Activated gamma-delta T cell (primary cell): ENCODE data around the gene ASAP2.

Source experiments
- DNase-seq: peaks from one replicate; lab custom pipeline; 2025; lab: John Stamatoyannopoulos, UW

The ASAP2 gene

DNA sequence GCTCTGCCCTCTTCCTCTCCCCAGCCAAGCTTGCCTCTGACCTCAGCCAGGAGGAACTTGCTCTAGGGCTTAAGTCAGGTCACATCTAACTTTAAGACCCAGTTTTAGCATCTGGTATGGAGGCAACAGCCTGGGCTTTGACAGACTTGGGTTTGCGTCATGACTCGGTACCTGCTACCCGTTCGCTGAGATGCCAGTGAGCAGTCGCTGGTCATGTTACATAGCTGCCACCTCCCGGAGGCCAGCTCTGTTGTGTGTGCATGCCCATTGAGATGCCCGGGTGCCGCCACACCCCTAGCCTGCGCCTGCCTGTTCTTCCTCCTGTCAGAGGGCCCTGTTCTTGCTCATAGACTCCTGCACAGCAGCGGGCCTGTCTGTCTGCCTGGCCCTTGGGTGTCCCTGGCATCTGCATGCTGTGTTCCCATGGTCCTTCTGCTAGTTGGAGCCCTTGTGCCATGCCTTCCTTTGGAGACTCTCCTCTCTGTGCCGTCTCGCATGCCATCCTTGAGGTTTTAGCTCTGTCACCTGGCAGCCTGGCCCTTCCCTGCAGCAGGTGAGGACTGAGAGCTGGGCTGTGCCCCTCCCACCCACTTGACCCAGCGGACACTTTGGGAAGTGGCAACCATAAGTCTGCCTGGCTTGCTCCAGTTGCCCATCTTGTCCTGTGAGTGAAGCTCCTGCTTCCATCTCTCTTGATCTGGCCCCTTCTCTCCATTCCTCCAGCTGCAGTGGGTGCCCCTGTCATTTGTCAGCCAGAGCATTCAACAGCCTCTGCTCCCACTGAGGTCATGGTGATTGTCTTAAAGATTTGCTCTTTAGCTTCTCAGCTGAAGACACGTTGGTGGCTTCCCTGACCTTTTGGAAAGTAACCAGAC lies 24.9 kb downstream of the ASAP2 start:
- DNase-seq = no peak

DNA sequence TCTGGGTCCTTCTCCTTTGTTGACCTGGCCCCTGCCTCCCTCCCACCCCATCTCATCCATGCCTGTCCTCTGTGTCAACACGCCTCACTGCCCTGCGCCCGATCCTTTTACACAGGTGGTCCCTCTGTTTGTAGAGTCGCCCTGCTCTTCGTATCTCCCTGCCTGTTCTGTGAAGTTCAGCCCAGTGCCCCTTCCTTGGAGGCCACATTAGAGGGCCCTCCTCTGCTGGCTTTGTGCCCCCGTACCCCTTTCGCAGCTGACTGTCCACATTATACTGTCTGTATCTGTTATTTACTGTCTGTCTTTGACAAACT lies 25.5 kb downstream of the ASAP2 start:
- DNase-seq = no peak

DNA sequence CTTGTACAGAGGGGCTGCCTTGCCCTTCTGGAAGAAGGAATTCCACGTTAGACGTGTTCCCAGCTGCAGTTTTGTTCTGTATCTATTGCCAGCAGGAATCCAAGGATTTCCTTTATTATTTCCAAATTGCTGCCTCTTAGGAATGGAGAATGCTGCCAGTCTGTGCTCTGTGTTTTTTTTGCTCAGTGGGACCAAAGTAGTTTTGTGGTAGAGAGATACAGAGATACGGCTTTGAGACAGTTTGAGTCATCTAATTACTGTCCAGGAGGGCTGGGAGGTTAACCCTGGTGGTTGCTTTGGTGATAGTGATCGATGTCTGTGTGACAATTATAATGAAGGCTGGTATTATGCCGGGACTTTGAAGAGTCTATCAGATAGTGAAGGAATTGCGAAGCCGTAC lies 26.3 kb downstream of the ASAP2 start:
- no peak for DNase-seq

DNA sequence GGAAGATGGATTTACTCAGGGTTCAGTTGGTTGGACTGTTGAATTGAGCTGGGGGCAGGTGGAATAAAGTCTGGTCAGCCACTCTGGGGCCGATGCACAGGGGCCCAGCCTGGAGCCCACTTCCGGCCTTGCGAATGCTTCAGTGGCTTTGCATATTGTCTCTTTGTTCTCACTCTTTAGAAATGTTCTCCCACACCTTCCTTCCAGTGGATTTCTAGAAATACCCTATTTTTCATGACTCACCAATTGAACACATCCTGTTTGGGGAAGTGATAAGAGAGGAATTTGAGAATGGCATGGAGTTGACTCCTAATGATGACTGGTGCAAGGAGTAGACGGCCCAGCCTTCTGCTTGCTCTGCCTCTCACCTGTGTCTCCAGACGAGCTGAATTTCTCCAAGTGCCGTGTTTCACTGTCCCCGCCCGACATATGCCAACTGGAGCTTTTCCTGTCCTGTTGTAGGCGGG lies 28.1 kb downstream of the ASAP2 start:
- DNase-seq = no peak

DNA sequence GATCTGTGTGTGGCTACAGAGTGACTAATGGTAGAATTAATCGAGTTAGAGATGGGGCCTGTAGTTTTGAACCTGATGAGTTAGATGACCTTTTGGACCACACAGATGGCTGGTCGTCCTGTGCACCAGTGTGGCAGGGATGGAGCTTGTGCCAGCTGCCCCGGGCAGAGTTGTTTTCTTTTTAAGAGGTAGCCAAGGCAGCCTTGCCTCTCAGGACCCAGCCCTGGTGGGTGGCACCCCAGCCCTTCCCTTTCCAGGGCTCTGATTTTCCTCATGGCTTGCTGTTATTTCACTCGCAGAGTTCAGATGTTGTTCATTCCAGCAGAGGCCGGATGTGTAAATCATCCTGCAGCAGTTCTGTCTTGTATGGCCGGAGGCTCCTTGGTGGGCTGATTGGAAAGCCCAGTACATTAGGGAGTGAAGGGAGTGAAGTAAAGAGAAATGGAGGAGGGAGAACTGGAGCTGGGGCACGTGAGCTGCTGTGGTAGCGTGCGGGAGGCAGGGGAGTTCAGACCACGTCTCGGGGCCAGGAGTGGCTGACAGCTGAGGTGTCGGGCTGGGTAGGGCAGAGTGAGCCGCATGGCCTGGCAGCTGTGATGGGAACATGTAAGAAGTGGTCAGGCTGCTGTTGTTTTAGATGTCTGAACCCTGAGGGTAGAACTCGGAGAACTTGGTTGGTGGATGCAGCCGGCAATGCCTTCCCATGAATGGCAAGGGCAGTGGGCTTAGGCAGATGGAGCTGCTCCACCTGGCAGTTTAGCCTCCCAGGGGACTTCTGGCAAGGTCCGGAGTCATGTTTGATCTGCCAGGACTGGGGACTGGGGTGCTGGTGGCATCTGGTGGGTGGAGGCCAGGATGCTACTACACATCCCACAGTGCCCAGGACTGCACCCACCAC lies 28.8 kb downstream of the ASAP2 start:
- DNase-seq = no peak

DNA sequence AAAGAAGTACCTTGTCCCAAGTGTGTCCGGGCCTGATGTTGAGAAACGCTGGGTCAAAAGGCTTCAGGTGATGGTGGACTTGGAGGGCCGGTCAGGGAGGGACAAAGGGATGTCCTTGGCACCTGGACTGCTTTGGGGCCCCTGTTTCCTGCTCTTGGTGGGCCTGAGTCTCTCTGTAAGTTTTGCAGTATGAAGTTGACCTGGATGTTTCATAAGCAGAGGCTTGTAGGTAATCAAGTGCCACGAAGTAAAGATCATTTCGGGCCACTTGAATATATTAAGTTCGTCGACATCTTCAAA lies 29.4 kb downstream of the ASAP2 start:
- no peak for DNase-seq

DNA sequence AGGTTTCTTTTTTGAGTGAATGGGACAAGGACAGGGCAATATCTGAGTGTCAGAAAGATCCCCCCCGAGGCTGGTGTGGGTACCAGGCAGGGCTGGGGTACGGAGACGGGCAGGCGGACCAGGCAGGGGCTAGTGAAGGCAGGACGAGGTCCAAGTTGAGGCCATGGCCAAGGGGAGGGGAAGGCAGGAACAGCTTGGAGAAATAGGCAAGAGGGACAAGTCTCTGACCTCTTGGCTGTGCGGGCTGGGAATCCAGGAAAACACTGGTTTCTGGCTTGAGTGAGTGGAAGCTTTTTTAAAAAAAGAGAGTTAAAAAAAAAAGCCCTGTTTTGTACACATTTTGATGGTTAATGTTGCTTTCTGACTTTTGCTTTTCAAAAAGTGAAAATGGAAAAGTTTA lies 30.3 kb downstream of the ASAP2 start:
- DNase-seq = no peak

DNA sequence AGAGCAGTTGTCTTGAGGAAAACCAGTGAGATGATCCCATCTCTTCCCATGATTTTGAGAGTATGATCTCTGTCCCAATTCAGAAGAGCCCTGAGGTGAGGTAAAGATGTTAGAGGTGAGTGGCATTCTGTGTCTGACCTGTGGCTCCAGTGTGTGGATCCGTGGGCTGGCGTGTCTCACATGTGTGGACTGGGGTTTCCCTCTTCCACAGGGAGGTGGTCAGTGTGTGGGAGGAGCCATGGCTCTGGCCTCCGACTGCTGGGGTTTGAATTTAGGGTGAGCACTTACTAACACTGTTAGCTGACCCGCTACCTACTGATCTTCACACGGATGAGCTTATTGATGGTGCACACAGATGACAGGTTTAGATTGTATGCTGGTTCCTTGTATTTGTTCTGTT lies 31.2 kb downstream of the ASAP2 start:
- no peak for DNase-seq

DNA sequence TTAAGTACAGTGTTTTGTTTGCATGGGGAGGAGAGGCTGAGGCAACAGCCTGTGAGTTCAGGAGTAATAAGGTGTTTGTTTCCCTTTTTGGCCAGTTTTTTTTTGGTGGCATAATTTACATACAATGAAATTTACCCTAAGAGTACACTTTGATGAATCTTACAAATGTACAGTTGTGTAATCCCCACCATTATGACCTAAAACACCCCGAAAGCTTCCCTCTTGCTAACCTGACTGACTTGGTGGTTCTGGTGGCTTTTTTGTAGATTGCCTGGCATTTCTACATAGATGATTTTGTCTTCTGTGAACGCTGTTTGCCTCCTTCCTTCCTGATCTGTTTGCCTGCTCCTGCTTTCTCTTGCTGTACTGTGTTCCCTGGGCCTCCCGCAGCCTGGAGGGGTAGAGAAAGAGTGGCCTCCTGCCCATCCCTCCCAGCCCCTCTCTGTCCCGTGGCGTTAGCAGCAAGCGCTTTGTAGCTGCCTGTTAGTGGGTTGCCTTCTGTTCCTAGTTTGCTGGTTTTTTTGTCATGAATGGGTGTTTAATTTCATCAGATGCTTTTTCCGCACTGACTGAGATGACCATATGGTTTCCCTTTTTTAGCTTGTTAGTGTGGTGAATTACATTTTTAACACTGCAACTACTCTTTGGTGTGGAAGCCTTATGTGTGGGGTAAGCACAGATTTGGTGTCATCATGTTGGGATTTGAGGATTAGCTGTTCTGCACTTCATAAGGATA lies 32.1 kb downstream of the ASAP2 start:
- DNase-seq = no peak

DNA sequence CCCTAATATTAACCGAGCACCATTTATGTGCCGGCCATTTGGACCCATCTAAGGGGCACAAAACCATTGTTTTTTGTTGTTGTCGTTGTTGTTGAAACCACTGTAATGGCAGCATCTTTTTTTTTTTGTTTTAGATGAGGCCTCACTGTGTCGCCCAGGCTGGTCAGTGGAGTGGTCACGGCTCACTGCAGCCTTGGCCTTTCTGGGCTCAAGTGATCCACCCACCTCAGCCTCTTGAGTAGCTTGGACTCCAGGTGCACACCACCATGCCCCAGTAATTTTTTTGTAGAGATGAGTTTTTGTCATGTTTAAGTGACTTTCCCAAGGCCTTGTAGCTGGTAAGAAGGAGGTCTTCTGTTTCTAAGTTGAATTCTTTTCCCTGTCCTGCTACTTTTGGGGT lies 33.0 kb downstream of the ASAP2 start:
- DNase-seq = no peak

DNA sequence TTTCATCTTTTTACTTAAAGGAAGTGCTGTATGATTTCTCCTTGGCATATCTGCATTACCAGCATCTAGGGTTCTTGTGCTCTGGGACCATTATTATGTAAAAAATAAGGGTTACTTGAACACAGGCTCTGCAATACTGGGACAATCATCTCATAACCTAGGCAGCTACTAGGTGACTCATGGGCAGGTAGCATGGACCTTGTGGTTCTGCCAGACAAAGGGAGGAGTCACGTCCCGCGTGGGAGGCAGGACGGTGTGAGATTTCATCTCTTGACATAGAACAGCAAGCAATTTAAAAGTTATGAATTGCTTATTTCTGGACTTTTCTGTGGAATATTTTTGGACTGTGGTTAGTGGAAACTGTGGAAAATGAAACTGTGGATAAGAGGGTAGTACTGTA lies 34.1 kb downstream of the ASAP2 start:
- DNase-seq = no peak

DNA sequence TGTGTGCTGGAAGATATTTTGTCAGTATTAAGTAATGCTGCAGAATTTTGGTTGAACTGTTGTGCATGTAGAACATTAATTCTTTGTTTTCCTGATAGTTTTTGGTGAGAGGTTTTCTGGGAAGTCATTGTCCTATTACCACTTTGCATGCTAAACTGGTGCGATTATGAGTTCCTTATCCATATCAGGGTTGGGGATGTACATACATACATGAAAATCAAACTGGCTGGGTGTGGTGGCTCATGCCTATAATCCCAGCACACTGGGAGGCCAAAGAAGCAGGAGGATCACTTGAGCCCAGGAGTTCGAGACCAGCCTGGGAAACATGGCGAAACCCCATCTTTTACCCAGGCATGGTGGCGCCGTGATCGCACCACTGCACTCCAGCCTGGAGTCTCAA lies 34.6 kb downstream of the ASAP2 start:
- no peak for DNase-seq

DNA sequence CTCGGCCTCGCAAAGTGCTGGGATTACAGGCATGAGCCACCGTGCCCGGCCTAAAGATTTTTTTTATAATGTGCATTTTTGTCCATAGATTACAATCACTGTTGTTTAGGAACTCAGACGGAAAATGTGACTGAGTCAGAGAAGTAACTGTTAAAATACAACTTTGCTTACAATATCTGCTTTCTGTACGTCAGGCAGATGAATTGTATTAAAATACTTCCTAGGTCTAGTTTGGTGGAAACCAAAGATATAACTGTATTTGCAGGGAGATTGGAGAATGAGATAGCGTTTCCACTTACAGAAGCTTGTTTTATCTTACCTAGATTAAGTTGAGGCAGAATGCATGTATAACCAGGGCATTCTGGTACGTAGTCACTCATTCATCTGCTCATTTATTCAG lies 36.7 kb downstream of the ASAP2 start:
- DNase-seq = no peak

DNA sequence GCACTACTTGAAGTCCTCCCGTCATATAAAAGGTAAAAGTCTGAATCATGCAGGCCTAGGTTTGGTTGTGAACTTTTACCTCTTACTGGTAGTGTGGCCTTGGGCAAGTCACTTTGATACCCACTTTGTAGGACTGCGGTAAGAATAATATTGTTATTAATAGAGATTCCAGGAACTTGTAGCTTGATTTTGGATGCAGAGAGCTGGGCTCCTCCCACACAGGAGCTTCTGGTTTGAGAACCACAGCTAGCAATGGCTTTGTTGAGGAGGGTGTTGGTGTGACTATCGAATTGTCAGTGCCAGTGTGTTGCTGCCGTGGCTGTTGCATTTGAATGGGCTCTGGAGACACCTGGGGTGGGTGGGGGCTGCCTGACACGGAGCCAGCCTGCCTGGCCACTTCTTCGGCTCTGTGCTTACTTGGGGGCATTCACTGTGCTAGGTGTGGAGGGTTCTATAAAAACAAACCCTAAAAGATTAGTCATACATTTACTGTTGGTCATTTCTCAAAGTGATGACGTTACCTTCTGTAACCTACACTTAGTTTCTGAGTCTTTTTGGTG lies 38.5 kb downstream of the ASAP2 start:
- no peak for DNase-seq

DNA sequence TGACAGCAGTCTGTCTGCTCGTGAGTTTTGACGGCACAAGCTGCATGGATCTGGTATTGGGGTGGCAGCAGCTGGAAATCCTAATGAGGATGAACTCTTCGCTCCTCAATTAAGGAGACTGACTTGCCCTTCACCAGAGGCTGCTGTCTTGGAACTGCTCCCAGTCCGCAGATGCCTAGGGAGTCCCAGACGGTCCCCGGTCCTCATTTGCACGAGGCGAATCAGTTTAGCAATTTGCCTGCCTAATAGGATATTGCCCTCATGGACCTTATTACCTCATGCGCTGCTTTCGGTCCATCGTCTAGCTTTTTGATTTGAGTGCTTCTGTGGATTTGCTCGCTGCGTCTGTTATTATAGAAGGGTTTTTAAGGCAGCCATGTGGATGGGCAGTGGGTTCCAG lies 40.6 kb downstream of the ASAP2 start:
- no peak for DNase-seq

DNA sequence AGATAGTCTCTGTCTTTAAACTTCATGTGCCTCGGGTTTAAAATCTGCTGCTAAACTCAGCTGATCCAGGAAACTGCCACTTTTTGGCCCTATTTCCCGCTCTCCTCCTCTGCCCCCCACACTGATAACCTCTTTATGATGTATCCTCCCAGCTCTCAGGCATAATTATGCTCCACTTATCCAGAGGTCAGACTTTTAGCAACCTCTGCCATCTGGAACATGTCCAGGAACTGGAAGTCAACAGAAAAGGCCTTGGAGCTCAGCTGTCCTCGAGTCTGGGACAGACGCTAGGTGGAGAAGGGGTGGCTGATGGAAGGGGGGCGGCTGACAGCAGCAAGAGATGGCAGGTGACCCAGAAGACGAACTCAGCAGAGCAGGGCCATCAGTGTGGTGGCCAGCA lies 41.2 kb downstream of the ASAP2 start:
- DNase-seq = no peak

DNA sequence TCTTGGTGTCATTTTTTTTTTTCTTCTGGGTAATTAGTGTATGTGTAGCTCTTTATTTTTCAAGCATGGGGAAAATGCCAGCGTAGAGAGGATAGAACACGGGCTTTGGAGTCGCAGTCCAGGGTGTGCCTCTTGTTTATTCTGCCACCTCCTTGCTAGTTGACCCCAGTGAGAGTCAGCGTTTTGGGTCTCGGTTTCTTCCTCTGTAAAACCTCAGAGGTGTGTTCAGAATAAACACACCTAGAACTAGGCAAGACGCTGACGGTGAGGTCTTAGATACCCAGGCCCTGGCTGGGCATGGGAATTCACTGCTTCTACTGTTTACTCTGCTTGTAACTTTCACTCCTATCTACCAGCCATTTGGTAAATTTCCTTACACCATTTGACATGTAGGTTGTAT lies 41.8 kb downstream of the ASAP2 start:
- no peak for DNase-seq

DNA sequence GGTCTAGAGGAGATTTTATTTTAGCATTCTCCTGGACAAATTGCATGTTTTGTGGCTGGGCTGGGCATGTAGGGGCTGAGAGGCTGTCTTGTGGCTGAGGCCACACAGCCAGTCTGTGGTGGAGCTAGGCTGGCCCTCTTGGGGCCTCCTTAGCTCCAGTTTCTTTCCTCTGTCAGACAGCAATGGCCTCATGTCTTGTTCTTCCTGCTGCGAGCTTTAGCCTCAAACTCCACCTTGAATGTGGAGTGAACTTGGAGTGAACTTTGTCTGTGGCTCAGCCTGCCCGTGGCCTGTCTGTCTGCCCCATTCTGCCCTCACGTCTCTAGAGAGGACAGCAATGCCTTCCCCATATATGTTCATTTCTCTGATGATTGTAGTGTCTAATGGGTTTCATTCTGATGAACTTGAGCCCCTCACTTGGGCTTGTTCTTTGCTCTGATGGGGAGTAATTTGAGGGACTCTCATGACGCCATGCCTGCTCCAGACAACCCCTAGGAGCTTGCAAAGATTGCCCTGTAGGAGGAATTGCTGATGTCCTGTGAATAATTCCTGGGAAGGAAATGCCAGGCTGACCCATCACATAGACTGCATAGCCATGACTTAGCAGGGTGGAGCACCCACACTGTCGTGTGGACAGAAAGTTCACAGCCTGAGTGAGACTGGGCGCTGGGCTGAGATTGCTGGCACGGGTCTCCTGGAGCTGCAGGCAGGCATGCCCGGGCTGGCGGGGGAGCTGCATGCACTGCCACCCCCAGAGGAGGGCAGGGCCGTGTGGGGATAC lies 42.6 kb downstream of the ASAP2 start:
- no peak for DNase-seq

DNA sequence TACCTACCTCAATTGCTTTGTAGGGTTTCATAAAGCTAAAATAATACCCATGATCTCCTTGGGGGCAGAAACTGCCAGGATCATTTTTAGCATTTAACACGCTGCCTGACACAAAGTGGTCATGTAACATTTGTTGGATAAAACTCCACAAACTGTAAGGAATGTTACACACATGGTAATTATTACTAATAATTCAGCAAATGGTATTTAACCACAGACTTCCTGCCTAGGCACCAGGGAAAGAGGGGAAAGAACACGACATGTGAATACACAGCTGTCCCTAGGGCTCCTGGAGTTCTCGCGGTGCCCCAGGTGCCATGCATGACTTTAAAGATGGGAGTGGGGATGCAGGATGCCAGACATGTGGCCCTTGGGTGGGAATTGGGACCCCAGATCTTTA lies 43.5 kb downstream of the ASAP2 start:
- DNase-seq = no peak

DNA sequence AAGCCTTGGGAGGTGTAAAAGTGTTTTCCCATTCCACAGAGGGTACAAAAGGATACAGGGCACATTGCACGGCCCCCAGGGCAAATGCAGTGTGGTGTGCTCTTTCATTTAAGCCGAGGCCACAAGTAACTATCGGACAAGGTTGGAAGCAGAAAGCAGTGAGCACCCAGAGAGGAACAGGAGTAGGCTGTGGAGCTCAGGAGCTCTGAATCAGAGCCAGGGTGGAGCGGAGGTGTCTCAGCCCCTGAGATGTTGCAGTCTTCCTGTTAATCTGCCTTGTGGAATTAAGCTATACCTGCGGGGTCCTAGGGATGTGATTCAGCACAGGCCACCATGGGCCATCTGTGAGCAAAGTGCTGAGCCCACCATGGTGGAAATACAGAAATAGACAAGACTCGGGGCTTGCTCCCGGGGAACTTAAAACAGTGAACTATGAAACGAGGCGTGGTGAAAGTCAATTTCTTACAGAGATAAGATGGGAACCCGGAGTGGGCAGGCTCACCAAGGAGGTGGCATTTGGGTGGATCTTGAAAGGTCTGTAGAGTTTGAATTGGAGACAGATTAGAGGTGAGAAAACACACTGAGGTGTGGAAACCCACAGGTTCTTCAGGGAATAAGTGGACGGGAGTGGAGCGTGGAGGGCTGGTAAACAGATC lies 44.0 kb downstream of the ASAP2 start:
- DNase-seq = no peak
